Keratinocyte (primary cell): ENCODE data around the gene SHROOM3. TPM values are rescaled to one million over a fixed set of nuclear protein-coding genes. Genes with fewer than 3 reads are reported as not detected.

Source experiments
- DNase-seq: peaks from one replicate; pipeline ENCODE4 v3.0.0-alpha.2; 2011; ENCODE audit warnings: low read depth, missing footprints, low spot score
- FAIRE-seq: peaks from 2 replicates; lab custom pipeline; 2011; peaks lifted over from hg19 to GRCh38; lab: Jason Lieb, UNC
- H2AFZ ChIP-seq: 2 replicates; pipeline ENCODE4 v1.6.0; 2012; ENCODE audit warnings: low read length, control low read depth, inconsistent platforms; ENCODE audit not compliant: control insufficient read depth
- H3K27ac ChIP-seq: 2 replicates; pipeline ENCODE4 v1.5.1; 2011; ENCODE audit warnings: low read length; ENCODE audit not compliant: control insufficient read depth, insufficient read depth
- H3K27me3 ChIP-seq: 3 replicates; pipeline ENCODE4 v1.6.0; 2011; ENCODE audit warnings: low read length; ENCODE audit not compliant: control insufficient read depth, insufficient read depth; ENCODE audit errors: extremely low read depth
- H3K36me3 ChIP-seq, 2 experiments: 2 replicates in 1 of 2; 3 replicates in 1 of 2; pipeline ENCODE4 v1.5.1; 2011; ENCODE audit warnings: low read length in 2 of 2, mild to moderate bottlenecking in 1 of 2; ENCODE audit not compliant: control insufficient read depth in 2 of 2, insufficient read depth in 2 of 2; ENCODE audit errors: extremely low read depth in 1 of 2
- H3K4me1 ChIP-seq: 3 replicates; pipeline ENCODE4 v1.5.1; 2011; ENCODE audit warnings: low read length; ENCODE audit not compliant: control insufficient read depth, insufficient read depth; ENCODE audit errors: extremely low read depth
- H3K4me2 ChIP-seq: 3 replicates; pipeline ENCODE4 v1.6.0; 2011; ENCODE audit warnings: low read depth, low read length; ENCODE audit not compliant: control insufficient read depth, insufficient read depth; ENCODE audit errors: extremely low read depth
- H3K4me3 ChIP-seq, 3 experiments: fragments of 200-600 bp in 1 of 3; sonication (generic) in 1 of 3; 2 replicates in 2 of 3; 3 replicates in 1 of 3; pipeline ENCODE4 v1.5.1; 2011 to 2016; ENCODE audit warnings: low read length in 3 of 3, mild to moderate bottlenecking in 3 of 3, control low read depth in 2 of 3, inconsistent platforms in 1 of 3, low read depth in 1 of 3, mixed read lengths in 1 of 3, mixed run types in 1 of 3, moderate library complexity in 1 of 3; ENCODE audit not compliant: control insufficient read depth in 2 of 3, insufficient read depth in 2 of 3; ENCODE audit errors: extremely low read depth in 1 of 3
- H3K79me2 ChIP-seq: 2 replicates; pipeline ENCODE4 v1.6.0; 2012; ENCODE audit warnings: low read length; ENCODE audit not compliant: control insufficient read depth, insufficient read depth
- H3K9ac ChIP-seq: 3 replicates; pipeline ENCODE4 v1.6.0; 2011; ENCODE audit warnings: low read length; ENCODE audit not compliant: control insufficient read depth, insufficient read depth; ENCODE audit errors: extremely low read depth
- H3K9me1 ChIP-seq: 3 replicates; pipeline ENCODE4 v1.6.0; 2011; ENCODE audit warnings: low read length; ENCODE audit not compliant: control insufficient read depth, insufficient read depth; ENCODE audit errors: extremely low read depth
- H3K9me3 ChIP-seq: 2 replicates; pipeline ENCODE4 v1.5.1; 2012; ENCODE audit warnings: low read depth, low read length; ENCODE audit not compliant: control insufficient read depth
- H4K20me1 ChIP-seq: 3 replicates; pipeline ENCODE4 v1.6.0; 2011; ENCODE audit warnings: low read length; ENCODE audit not compliant: control insufficient read depth, insufficient read depth; ENCODE audit errors: extremely low read depth
- EZH2 ChIP-seq: IDR thresholded peaks from one replicate; pipeline ENCODE4 v1.6.1; 2012; ENCODE audit warnings: inconsistent platforms, mild to moderate bottlenecking, low read length, moderate library complexity
- dilution Hi-C: fragments of 300-500 bp; cut with MboI; formaldehyde crosslinking; loops from one replicate; pipeline ENCODE4 v1.7.0; 2020; ENCODE audit warnings: low sequenced_read_pairs; ENCODE audit not compliant: extremely low pct_ligation_motif_present
- polyA plus RNA-seq, 5 experiments: library from polyadenylated mRNA; depleted of rRNA in 3 of 5; stranded (reverse) in 3 of 5; stranded (forward) in 1 of 5; unstranded in 1 of 5; fragments of >200 nt; gene quantifications; 1 replicate in 1 of 5; 2 replicates in 3 of 5; 3 replicates in 1 of 5; pipeline versions ENCODE4 v1.2.1 to v1.2.3, GENCODE V29; 2011 to 2012; ENCODE audit warnings: missing spikeins in 2 of 5, low read depth in 1 of 5, low replicate concordance in 1 of 5
- TF ChIP-seq, protein P1 (sequence below), 3 experiments: IDR thresholded peaks in 1 of 3; conservative IDR thresholded peaks in 1 of 3; optimal IDR thresholded peaks in 1 of 3; 2 replicates in 2 of 3; 3 replicates in 1 of 3; pipeline versions ENCODE3 to v1.5.1; 2011; ENCODE audit warnings: low read length in 3 of 3, mild to moderate bottlenecking in 3 of 3, moderate library complexity in 2 of 3, control low read depth in 1 of 3, inconsistent platforms in 1 of 3; ENCODE audit not compliant: insufficient read depth in 2 of 3; ENCODE audit errors: extremely low read depth in 1 of 3

The SHROOM3 gene
- polyA plus RNA-seq, 1 donor (not counting 4 experiments of a cell fraction or from before 2014, with no cell fraction given) = 4.9 TPM

- TF ChIP-seq, protein P1, sequence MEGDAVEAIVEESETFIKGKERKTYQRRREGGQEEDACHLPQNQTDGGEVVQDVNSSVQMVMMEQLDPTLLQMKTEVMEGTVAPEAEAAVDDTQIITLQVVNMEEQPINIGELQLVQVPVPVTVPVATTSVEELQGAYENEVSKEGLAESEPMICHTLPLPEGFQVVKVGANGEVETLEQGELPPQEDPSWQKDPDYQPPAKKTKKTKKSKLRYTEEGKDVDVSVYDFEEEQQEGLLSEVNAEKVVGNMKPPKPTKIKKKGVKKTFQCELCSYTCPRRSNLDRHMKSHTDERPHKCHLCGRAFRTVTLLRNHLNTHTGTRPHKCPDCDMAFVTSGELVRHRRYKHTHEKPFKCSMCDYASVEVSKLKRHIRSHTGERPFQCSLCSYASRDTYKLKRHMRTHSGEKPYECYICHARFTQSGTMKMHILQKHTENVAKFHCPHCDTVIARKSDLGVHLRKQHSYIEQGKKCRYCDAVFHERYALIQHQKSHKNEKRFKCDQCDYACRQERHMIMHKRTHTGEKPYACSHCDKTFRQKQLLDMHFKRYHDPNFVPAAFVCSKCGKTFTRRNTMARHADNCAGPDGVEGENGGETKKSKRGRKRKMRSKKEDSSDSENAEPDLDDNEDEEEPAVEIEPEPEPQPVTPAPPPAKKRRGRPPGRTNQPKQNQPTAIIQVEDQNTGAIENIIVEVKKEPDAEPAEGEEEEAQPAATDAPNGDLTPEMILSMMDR (optimal IDR thresholded peaks at IDR 0.05 in 1 of 3, IDR thresholded peaks at IDR 0.05 in 1 of 3, conservative IDR thresholded peaks at IDR 0.05 in 1 of 3; ENCODE audit: extremely low read depth in 1 of 3, insufficient read depth in 2 of 3, low read length in 3 of 3) = no peak
- TF ChIP-seq EZH2 = no peak
- no peak overlapping the region for H2AFZ ChIP-seq
- H3K4me2 ChIP-seq = no peak overlapping the region
- no peaks in the 10 kb centered on the region for H4K20me1 ChIP-seq
- DNase-seq (no peak), FAIRE-seq (no peak)
- no peaks in the 10 kb centered on the region for H3K9me1 ChIP-seq
- no peak overlapping the region for H3K4me3 ChIP-seq
- H3K9me3 ChIP-seq = no peaks in the 10 kb centered on the region
- peaks cover 4% of the 10 kb centered on the region for H3K27me3 ChIP-seq
- H3K79me2 ChIP-seq = no peaks in the 10 kb centered on the region
- dilution Hi-C loops = no loop called here
- no peak overlapping the region for H3K9ac ChIP-seq
- no peak overlapping the region for H3K27ac ChIP-seq
- no peaks in the 10 kb centered on the region for H3K36me3 ChIP-seq
- H3K4me1 ChIP-seq = no peaks in the 10 kb centered on the region
Observed at GRCh38 chr4:76590798-76591281, 155.8 kb downstream of the SHROOM3 start.

GRCh38 chr4:76591992-76592391, 157.0 kb downstream of the SHROOM3 start:
- no peaks in the 10 kb centered on the region for H3K27me3 ChIP-seq
- no peak overlapping the region for H3K4me2 ChIP-seq
- no peaks in the 10 kb centered on the region for H3K79me2 ChIP-seq
- FAIRE-seq (no peak), DNase-seq (no peak)
- no peaks in the 10 kb centered on the region for H4K20me1 ChIP-seq
- H3K9ac ChIP-seq = no peak overlapping the region
- no peaks in the 10 kb centered on the region for H3K9me3 ChIP-seq
- dilution Hi-C loops = no loop called here
- H3K36me3 ChIP-seq = no peaks in the 10 kb centered on the region
- no peak overlapping the region for H3K4me3 ChIP-seq
- TF ChIP-seq EZH2 = no peak
- TF ChIP-seq, protein P1 (optimal IDR thresholded peaks at IDR 0.05 in 1 of 3, IDR thresholded peaks at IDR 0.05 in 1 of 3, conservative IDR thresholded peaks at IDR 0.05 in 1 of 3; ENCODE audit: extremely low read depth in 1 of 3, insufficient read depth in 2 of 3, low read length in 3 of 3) = no peak
- no peaks in the 10 kb centered on the region for H3K4me1 ChIP-seq
- no peak overlapping the region for H2AFZ ChIP-seq
- no peaks in the 10 kb centered on the region for H3K9me1 ChIP-seq
- H3K27ac ChIP-seq = no peak overlapping the region
